K562 (cell line): ENCODE measurements around the gene MEX3A.

Experiments
- BCOR ChIP-seq: fragments of 450-650 bp; IDR thresholded peaks from 2 replicates; pipeline ENCODE4 v1.6.1; 2016
- POLR2A ChIP-seq: fragments of 450-650 bp; conservative IDR thresholded peaks from 2 replicates; pipeline ENCODE4 v1.6.1; 2016
- SP1 ChIP-seq: sonication (generic); formaldehyde crosslinking; IDR thresholded peaks from 2 replicates; pipeline ENCODE4 v1.8.1; 2022; ENCODE audit warnings: mild to moderate bottlenecking, missing genetic modification reagents
- ZBTB5 ChIP-seq: fragments of 450-650 bp; IDR thresholded peaks from 2 replicates; pipeline ENCODE4 v1.6.1; 2017; ENCODE audit warnings: antibody characterized with exemption
- ZFP36 ChIP-seq: fragments of 150-350 bp; IDR thresholded peaks from 2 replicates; pipeline ENCODE4 v1.6.1; 2018; ENCODE audit warnings: low read length, low read depth; ENCODE audit not compliant: partially characterized antibody
- ZFX ChIP-seq: sonication (generic); formaldehyde crosslinking; IDR thresholded peaks from 2 replicates; pipeline ENCODE4 v1.8.0; 2022; ENCODE audit warnings: mild to moderate bottlenecking, missing genetic modification reagents, moderate library complexity
- ZNF253 ChIP-seq: fragments of 250-450 bp; sonication (Bioruptor Pico); conservative IDR thresholded peaks from 2 replicates; pipeline ENCODE4 v1.6.1; 2021; ENCODE audit warnings: mild to moderate bottlenecking
- TF ChIP-seq, protein P1 (sequence below), 2 experiments: fragments of 450-650 bp in 1 of 2; IDR thresholded peaks; 2 replicates each; pipeline ENCODE4 v1.6.1; 2011 to 2017; ENCODE audit warnings: low read depth in 2 of 2, antibody characterized with exemption in 1 of 2, borderline replicate concordance in 1 of 2, low read length in 1 of 2, mild to moderate bottlenecking in 1 of 2, mixed read lengths in 1 of 2; ENCODE audit not compliant: control insufficient read depth in 1 of 2
- TF ChIP-seq, protein P2 (sequence below), 3 experiments: IDR thresholded peaks in 2 of 3; conservative IDR thresholded peaks in 1 of 3; 2 replicates each; pipeline ENCODE4 v1.5.1; 2011 to 2012; ENCODE audit warnings: low read length in 3 of 3, mild to moderate bottlenecking in 3 of 3, control low read depth in 2 of 3, improper control_type of control experiment in 1 of 3, inconsistent platforms in 1 of 3, low read depth in 1 of 3, mixed read lengths in 1 of 3, moderate library complexity in 1 of 3; ENCODE audit not compliant: insufficient read depth in 2 of 3

GRCh38 chr1:156090138-156090839 lies 8.0 kb upstream of the MEX3A start:
- no peak for TF ChIP-seq ZFP36
- TF ChIP-seq, protein P1, sequence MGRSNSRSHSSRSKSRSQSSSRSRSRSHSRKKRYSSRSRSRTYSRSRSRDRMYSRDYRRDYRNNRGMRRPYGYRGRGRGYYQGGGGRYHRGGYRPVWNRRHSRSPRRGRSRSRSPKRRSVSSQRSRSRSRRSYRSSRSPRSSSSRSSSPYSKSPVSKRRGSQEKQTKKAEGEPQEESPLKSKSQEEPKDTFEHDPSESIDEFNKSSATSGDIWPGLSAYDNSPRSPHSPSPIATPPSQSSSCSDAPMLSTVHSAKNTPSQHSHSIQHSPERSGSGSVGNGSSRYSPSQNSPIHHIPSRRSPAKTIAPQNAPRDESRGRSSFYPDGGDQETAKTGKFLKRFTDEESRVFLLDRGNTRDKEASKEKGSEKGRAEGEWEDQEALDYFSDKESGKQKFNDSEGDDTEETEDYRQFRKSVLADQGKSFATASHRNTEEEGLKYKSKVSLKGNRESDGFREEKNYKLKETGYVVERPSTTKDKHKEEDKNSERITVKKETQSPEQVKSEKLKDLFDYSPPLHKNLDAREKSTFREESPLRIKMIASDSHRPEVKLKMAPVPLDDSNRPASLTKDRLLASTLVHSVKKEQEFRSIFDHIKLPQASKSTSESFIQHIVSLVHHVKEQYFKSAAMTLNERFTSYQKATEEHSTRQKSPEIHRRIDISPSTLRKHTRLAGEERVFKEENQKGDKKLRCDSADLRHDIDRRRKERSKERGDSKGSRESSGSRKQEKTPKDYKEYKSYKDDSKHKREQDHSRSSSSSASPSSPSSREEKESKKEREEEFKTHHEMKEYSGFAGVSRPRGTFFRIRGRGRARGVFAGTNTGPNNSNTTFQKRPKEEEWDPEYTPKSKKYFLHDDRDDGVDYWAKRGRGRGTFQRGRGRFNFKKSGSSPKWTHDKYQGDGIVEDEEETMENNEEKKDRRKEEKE (IDR thresholded peaks at IDR 0.05; ENCODE audit: borderline replicate concordance in 1 of 2, control insufficient read depth in 1 of 2, low read depth in 2 of 2, low read length in 1 of 2): no peak
- TF ChIP-seq BCOR: no peak
- no peak for TF ChIP-seq POLR2A
- no peak for TF ChIP-seq SP1 (CRISPR knock-in tag)
- TF ChIP-seq ZFX (CRISPR knock-in tag): no peak
- TF ChIP-seq ZBTB5: no peak
- TF ChIP-seq, protein P2, sequence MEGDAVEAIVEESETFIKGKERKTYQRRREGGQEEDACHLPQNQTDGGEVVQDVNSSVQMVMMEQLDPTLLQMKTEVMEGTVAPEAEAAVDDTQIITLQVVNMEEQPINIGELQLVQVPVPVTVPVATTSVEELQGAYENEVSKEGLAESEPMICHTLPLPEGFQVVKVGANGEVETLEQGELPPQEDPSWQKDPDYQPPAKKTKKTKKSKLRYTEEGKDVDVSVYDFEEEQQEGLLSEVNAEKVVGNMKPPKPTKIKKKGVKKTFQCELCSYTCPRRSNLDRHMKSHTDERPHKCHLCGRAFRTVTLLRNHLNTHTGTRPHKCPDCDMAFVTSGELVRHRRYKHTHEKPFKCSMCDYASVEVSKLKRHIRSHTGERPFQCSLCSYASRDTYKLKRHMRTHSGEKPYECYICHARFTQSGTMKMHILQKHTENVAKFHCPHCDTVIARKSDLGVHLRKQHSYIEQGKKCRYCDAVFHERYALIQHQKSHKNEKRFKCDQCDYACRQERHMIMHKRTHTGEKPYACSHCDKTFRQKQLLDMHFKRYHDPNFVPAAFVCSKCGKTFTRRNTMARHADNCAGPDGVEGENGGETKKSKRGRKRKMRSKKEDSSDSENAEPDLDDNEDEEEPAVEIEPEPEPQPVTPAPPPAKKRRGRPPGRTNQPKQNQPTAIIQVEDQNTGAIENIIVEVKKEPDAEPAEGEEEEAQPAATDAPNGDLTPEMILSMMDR (IDR thresholded peaks at IDR 0.05 in 2 of 3, conservative IDR thresholded peaks at IDR 0.05 in 1 of 3; ENCODE audit: insufficient read depth in 2 of 3, low read depth in 1 of 3, low read length in 3 of 3): no peak
- TF ChIP-seq ZNF253 (CRISPR knock-in tag): no peak
